DMS153 (cell line): ENCODE results near the gene SACS.

Experiments
- DNase-seq: peaks from one replicate; lab custom pipeline; 2025; lab: John Stamatoyannopoulos, UW

SACS gene

GRCh38 chr13:23279321-23279720, 154.2 kb downstream of the SACS start:
- no peak for DNase-seq
